HL-60/S4 treated with retinoic acid at 250 ng/mL for 4 days and 3 days (cell line): ENCODE measurements around the gene LRRTM4.

Source experiments
- in situ Hi-C: fragments of 300-500 bp; cut with MboI; formaldehyde crosslinking; loops from 2 replicates; pipeline ENCODE4 v1.7.0; 2022; ENCODE audit warnings: low sequenced_read_pairs

The LRRTM4 gene

GRCh38 chr2:77479395-77479794 lies 42.8 kb downstream of the LRRTM4 start:
- in situ Hi-C loops: no loop called here

GRCh38 chr2:77470096-77470495 lies 52.1 kb downstream of the LRRTM4 start:
- in situ Hi-C loops: no loop called here

GRCh38 chr2:77469106-77469505 lies 53.1 kb downstream of the LRRTM4 start:
- in situ Hi-C loops: no loop called here

- in situ Hi-C loops: no loop called here
Measured at GRCh38 chr2:77459840-77460239, 62.3 kb downstream of the LRRTM4 start.

- in situ Hi-C loops: no loop called here
Measured at GRCh38 chr2:77458216-77458615, 64.0 kb downstream of the LRRTM4 start.

- in situ Hi-C loops: no loop called here
Measured at GRCh38 chr2:77457665-77458064, 64.5 kb downstream of the LRRTM4 start.

GRCh38 chr2:77443076-77443475 lies 79.1 kb downstream of the LRRTM4 start:
- in situ Hi-C loops: no loop called here

- in situ Hi-C loops: no loop called here
Measured at GRCh38 chr2:77434880-77435279, 87.3 kb downstream of the LRRTM4 start.

- in situ Hi-C loops: no loop called here
Measured at GRCh38 chr2:77428946-77429345, 93.2 kb downstream of the LRRTM4 start.

- in situ Hi-C loops: no loop called here
Measured at GRCh38 chr2:77421971-77422370, 100.2 kb downstream of the LRRTM4 start.

GRCh38 chr2:77418537-77418936 lies 103.6 kb downstream of the LRRTM4 start:
- in situ Hi-C loops: no loop called here

- in situ Hi-C loops: no loop called here
Measured at GRCh38 chr2:77404189-77404588, 118.0 kb downstream of the LRRTM4 start.

- in situ Hi-C loops: no loop called here
Measured at GRCh38 chr2:77398970-77399600, 123.1 kb downstream of the LRRTM4 start.

- in situ Hi-C loops: no loop called here
Measured at GRCh38 chr2:77397763-77398162, 124.4 kb downstream of the LRRTM4 start.

- in situ Hi-C loops: no loop called here
Measured at GRCh38 chr2:77395011-77395410, 127.2 kb downstream of the LRRTM4 start.

- in situ Hi-C loops: no loop called here
Measured at GRCh38 chr2:77391119-77391518, 131.1 kb downstream of the LRRTM4 start.

- in situ Hi-C loops: no loop called here
Measured at GRCh38 chr2:77387324-77387723, 134.9 kb downstream of the LRRTM4 start.

- in situ Hi-C loops: no loop called here
Measured at GRCh38 chr2:77372636-77373035, 149.5 kb downstream of the LRRTM4 start.

- in situ Hi-C loops: no loop called here
Measured at GRCh38 chr2:77370511-77370910, 151.7 kb downstream of the LRRTM4 start.

- in situ Hi-C loops: no loop called here
Measured at GRCh38 chr2:77363277-77363676, 158.9 kb downstream of the LRRTM4 start.

- in situ Hi-C loops: no loop called here
Measured at GRCh38 chr2:77348821-77349220, 173.4 kb downstream of the LRRTM4 start.

- in situ Hi-C loops: no loop called here
Measured at GRCh38 chr2:77336013-77336412, 186.2 kb downstream of the LRRTM4 start.
